Activated CD4-positive, alpha-beta T cell treated with anti-CD3 and anti-CD28 coated beads, Interleukin-2, amount 10 ng/mL, durations not matched to agents 7 days and 5 days (primary cell): ENCODE data around the gene SEMA4F. TPM values are rescaled to one million over a fixed set of nuclear protein-coding genes. Genes with fewer than 3 reads are reported as not detected.

Source experiments
- CTCF ChIA-PET: fragments of 350-600 bp; sonication (Branson Sonifier 250); formaldehyde crosslinking; loops from one replicate; lab custom pipeline; 2021; ENCODE audit warnings: antibody characterized with exemption; lab: Charles Lee
- POLR2A ChIA-PET: fragments of 350-600 bp; sonication (Branson Sonifier 250); formaldehyde crosslinking; loops from one replicate; lab custom pipeline; 2021; ENCODE audit warnings: antibody characterized with exemption; lab: Charles Lee
- DNase-seq: peaks from one replicate; pipeline ENCODE4 v3.0.0-alpha.2; 2020
- H3K27ac Mint-ChIP-seq: one replicate; pipeline ENCODE4 v1.8.0; 2021; ENCODE audit warnings: mild to moderate bottlenecking, moderate library complexity, mixed read lengths
- H3K27me3 Mint-ChIP-seq: one replicate; pipeline ENCODE4 v1.8.0; 2021; ENCODE audit warnings: mixed read lengths
- H3K36me3 Mint-ChIP-seq: one replicate; pipeline ENCODE4 v1.8.0; 2021; ENCODE audit warnings: low read depth, mixed read lengths
- H3K4me1 Mint-ChIP-seq: one replicate; pipeline ENCODE4 v1.8.0; 2021; ENCODE audit warnings: mixed read lengths
- H3K4me3 Mint-ChIP-seq: one replicate; pipeline ENCODE4 v1.8.0; 2021; ENCODE audit warnings: mild to moderate bottlenecking, moderate library complexity, mixed read lengths
- H3K9me3 Mint-ChIP-seq: one replicate; pipeline ENCODE4 v1.8.0; 2021; ENCODE audit warnings: mixed read lengths
- total RNA-seq, 2 experiments: library from RNA; stranded (reverse); gene quantifications; one replicate each; pipeline ENCODE4 v1.2.3, GENCODE V29; 2021

The SEMA4F gene
- total RNA-seq, 2 experiments from 2014 or later, result 6.5 to 8.3 TPM

- Mint-ChIP-seq H3K27ac (no peak overlapping the region), H3K4me3 (no peak overlapping the region), H3K36me3 (no peaks in the 10 kb centered on the region), H3K27me3 (peaks cover 5% of the 10 kb centered on the region), H3K4me1 (no peaks in the 10 kb centered on the region), H3K9me3 (no peaks in the 10 kb centered on the region)
- CTCF ChIA-PET, result no interaction called here
- no peak for DNase-seq
- POLR2A ChIA-PET, result no interaction called here
These were observed 41.6 kb downstream of the SEMA4F start for GRCh38 chr2:74695663-74696062.

GRCh38 chr2:74696829-74697228 is 42.8 kb downstream of the SEMA4F start:
- ChIA-PET POLR2A (no interaction called here), CTCF (no interaction called here)
- Mint-ChIP-seq H3K27me3 (peaks cover 6% of the 10 kb centered on the region), H3K4me3 (no peak overlapping the region), H3K27ac (no peak overlapping the region), H3K4me1 (no peaks in the 10 kb centered on the region), H3K36me3 (no peaks in the 10 kb centered on the region), H3K9me3 (no peaks in the 10 kb centered on the region)
- no peak for DNase-seq

DNA sequence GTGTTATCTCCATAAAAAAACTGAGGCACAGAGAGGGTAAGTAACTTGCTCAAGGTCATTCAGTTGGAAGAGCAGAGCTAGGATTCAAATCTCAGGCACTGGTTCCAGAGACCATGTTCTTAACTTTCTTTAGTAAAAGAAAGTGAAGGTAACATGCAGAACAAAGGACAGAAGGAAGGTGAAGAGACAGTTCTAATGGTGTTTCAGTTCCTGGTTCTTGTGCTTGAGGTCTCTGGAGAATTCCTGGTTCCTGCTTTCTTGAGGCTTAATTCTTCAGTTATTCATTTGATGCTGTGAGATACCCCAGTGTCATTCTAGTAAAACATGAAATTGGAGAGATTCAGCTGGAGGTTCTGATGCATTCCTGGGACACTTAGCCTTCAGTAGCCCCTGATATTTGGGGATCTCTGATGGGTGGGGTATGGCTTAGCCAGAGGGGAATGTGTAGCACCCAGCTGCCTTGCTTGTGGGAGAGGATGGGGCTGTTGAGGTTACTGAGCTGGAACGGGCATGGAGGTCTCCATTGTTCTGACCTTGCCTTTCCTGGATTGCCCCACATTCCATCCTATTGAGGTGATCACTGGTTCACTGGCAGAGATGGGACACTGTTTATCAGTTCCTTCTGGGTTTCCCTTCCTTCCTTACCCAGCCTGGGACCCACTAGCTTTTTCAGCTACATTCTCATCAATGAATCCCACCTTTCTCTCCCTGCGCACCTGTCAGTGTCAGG is 46.8 kb downstream of the SEMA4F start:
- no peak for DNase-seq
- Mint-ChIP-seq H3K27me3 (peaks cover 5% of the 10 kb centered on the region), H3K4me3 (no peak overlapping the region), H3K36me3 (no peaks in the 10 kb centered on the region), H3K9me3 (no peaks in the 10 kb centered on the region), H3K4me1 (no peaks in the 10 kb centered on the region), H3K27ac (no peak overlapping the region)
- ChIA-PET POLR2A (no interaction called here), CTCF (no interaction called here)

DNA sequence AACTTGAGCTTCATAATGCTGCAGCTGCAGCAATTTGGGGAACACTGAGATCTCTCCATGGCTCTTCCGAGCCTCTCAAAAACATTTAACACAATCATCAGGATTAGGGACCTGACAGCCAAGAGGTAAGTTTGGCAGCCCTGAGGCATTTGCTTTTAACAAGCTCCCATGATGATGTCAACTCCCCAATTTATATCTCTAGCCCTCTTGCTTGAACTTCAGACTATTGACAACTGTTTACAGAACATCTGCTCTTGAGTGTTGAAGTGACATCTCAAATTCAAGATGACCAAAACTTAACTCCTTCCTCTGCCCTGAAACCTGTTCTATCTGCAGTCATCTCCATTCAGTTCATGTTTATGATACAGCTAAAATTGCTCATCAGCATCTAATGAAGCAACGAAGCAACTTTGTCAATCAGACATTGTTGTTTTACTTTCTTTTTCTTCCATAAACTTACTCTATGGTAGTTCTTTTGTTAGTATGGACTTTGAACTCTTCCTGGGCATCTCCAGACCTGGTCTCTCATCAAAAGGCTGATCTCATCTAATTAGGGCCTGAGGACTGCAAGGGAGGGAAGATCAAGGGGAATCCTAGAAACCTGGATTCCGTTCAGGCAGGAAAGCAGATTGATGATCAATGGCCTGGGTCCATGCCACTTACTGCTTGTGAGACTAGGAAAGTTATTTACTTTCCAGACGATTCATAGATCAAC is 48.1 kb downstream of the SEMA4F start:
- DNase-seq, result no peak
- POLR2A ChIA-PET, result no interaction called here
- H3K27me3 Mint-ChIP-seq, result peaks cover 5% of the 10 kb centered on the region
- no peaks in the 10 kb centered on the region for H3K9me3 Mint-ChIP-seq
- H3K4me3 Mint-ChIP-seq, result no peak overlapping the region
- no peaks in the 10 kb centered on the region for H3K36me3 Mint-ChIP-seq
- no peak overlapping the region for H3K27ac Mint-ChIP-seq
- CTCF ChIA-PET, result interaction anchor here (1.3 kb wide), 2 partner anchors 11 to 13 kb away, joined by 4 read pairs; no protein-coding TSS in a partner anchor
- H3K4me1 Mint-ChIP-seq, result no peaks in the 10 kb centered on the region

DNA sequence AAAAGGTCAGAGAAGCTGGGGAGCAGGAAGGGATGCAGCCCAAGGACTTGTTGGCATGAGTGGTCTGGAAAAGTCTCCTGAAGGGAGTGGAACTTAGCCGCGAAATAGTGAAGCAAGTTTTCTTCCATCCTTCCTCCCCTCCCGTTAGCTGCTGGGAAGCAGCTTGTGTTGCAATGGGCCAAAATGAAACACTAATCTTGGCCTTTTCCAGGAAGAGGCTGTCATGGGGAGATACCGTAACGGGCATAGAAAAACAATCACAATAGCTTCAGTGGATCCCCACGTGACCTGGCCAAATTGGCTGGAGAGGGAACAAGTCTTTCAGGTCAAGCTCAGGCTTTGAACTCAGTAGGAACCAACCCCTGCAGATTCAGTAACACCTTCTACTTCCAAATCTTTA is 49.3 kb downstream of the SEMA4F start:
- Mint-ChIP-seq H3K4me3 (no peak overlapping the region), H3K36me3 (no peaks in the 10 kb centered on the region), H3K9me3 (no peaks in the 10 kb centered on the region), H3K4me1 (no peaks in the 10 kb centered on the region), H3K27ac (no peak overlapping the region), H3K27me3 (peaks cover 5% of the 10 kb centered on the region)
- no peak for DNase-seq
- CTCF ChIA-PET, result interaction anchor here (1.3 to 1.4 kb wide), 2 partner anchors 12 to 47 kb away, joined by 3 to 4 read pairs; no protein-coding TSS in a partner anchor
- POLR2A ChIA-PET, result no interaction called here

DNA sequence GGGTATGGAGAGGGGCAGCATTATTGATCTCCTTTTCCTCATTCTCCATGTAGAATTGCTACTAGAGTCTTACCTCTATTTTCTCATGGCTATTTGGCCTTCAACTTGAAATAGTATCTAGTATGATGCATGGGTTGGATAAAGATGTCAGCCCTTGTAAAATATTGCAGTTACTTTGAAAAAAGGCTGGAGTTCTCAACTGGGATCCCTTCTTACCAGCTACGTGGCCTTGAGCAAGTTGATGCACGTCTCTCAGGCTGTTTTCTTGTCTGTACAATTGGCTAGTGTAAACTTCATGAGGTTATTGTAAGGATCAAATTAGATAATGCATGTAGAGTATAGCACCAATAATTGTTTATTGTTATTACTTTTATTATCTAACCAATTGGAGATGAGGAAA is 50.2 kb downstream of the SEMA4F start:
- Mint-ChIP-seq H3K27me3 (peaks cover 5% of the 10 kb centered on the region), H3K4me3 (no peak overlapping the region), H3K27ac (no peak overlapping the region), H3K9me3 (no peaks in the 10 kb centered on the region), H3K36me3 (no peaks in the 10 kb centered on the region), H3K4me1 (no peaks in the 10 kb centered on the region)
- ChIA-PET CTCF (interaction anchor here (1.3 to 1.4 kb wide), 2 partner anchors 16 to 46 kb away, joined by 3 read pairs; no protein-coding TSS in a partner anchor), POLR2A (no interaction called here)
- no peak for DNase-seq

DNA sequence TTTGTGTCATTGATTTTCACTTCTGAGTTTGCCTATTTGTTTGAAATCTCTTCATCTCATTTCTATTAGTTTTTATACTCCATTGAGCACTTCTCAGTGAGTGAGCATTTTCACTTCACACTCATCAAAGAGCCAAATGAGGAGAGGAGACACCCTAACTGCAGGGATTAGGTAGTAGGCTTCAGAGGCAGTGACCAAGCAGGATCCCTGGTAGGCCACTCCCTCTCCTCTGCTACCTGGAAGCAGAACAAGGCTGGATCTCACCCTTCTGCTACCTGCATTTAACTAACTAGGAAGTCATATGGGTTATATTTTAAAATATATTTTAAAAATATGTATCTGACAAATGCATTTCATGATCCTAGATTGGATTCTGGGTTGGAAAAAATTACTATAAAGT is 52.7 kb downstream of the SEMA4F start:
- no peak overlapping the region for H3K27ac Mint-ChIP-seq
- H3K9me3 Mint-ChIP-seq, result no peaks in the 10 kb centered on the region
- no peak for DNase-seq
- CTCF ChIA-PET, result no interaction called here
- H3K36me3 Mint-ChIP-seq, result no peaks in the 10 kb centered on the region
- no peak overlapping the region for H3K4me3 Mint-ChIP-seq
- POLR2A ChIA-PET, result no interaction called here
- no peaks in the 10 kb centered on the region for H3K4me1 Mint-ChIP-seq
- peaks cover 2% of the 10 kb centered on the region for H3K27me3 Mint-ChIP-seq

DNA sequence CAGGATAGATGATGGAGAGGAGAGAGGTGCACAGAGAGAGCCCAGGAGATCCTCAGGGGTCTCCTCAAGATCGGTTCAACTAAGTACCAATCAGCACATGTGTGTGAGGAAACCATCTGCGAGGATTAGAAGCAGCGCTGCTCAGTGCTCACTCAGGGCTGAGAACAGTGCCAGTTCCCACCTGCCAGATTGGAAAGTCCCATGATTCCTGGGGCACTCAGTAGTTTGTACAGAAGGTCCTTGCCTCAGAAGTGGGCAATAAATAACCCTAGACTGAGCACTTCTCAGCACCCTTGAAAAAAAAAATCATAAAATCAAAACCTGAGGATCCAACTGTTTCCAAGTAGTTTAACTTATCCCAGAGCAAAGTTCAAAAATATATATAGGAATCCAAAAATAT is 53.8 kb downstream of the SEMA4F start:
- no peak overlapping the region for H3K27ac Mint-ChIP-seq
- H3K9me3 Mint-ChIP-seq, result no peaks in the 10 kb centered on the region
- no peaks in the 10 kb centered on the region for H3K4me1 Mint-ChIP-seq
- ChIA-PET POLR2A (no interaction called here), CTCF (no interaction called here)
- peaks cover 5% of the 10 kb centered on the region for H3K27me3 Mint-ChIP-seq
- no peaks in the 10 kb centered on the region for H3K36me3 Mint-ChIP-seq
- DNase-seq, result no peak
- no peak overlapping the region for H3K4me3 Mint-ChIP-seq

- no peaks in the 10 kb centered on the region for H3K9me3 Mint-ChIP-seq
- DNase-seq, result no peak
- peaks cover 5% of the 10 kb centered on the region for H3K27me3 Mint-ChIP-seq
- no peaks in the 10 kb centered on the region for H3K4me1 Mint-ChIP-seq
- no peaks in the 10 kb centered on the region for H3K36me3 Mint-ChIP-seq
- H3K4me3 Mint-ChIP-seq, result no peak overlapping the region
- POLR2A ChIA-PET, result no interaction called here
- CTCF ChIA-PET, result no interaction called here
- H3K27ac Mint-ChIP-seq, result no peak overlapping the region
These were observed 54.2 kb downstream of the SEMA4F start for GRCh38 chr2:74708296-74708695.

GRCh38 chr2:74708883-74709282 is 54.8 kb downstream of the SEMA4F start:
- H3K27me3 Mint-ChIP-seq, result peaks cover 5% of the 10 kb centered on the region
- H3K36me3 Mint-ChIP-seq, result no peaks in the 10 kb centered on the region
- H3K27ac Mint-ChIP-seq, result no peak overlapping the region
- no peaks in the 10 kb centered on the region for H3K4me1 Mint-ChIP-seq
- CTCF ChIA-PET, result interaction anchor here (1.0 kb wide), 1 partner anchor 11 kb away, joined by 3 read pairs; no protein-coding TSS in a partner anchor
- no peak overlapping the region for H3K4me3 Mint-ChIP-seq
- DNase-seq, result no peak
- H3K9me3 Mint-ChIP-seq, result no peaks in the 10 kb centered on the region
- POLR2A ChIA-PET, result no interaction called here

DNA sequence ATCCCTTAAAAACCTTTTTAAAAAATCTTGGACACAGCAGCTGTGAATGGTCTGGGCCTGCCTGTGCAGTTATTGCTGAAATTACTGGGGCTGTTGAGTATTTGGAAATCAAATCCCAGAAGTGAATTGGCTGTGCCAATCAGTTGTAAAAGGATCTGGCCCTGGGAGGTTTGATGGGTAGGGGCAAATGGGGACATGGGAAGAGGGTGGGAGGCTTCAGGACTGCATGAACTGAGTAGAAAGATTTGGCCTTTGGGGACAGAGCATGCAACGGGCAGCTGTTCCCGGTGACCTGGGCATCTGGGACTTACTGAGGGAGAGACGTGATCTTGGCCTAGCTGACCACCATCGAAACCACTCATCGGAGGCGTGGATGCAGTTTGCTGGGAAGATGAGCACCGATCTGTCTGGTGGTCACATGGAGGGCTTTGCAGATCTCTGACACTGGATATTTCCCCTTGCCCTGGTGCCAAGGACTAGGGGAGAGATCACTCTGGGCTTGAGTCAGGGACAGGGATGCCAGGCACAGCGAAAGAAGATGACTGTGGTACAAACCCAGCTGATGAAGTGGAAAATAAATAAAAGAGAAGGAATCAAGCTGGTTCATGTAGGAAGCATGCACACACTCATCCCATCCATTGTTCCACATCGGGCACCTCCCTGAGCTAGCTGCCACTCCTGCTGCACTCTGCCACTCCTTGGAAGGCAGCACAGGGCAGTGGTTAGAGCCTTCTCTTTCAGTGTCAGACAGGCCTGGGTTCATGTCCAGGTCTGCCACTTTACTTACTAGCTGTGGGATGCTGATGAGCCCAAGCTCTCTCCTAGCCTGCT is 58.4 kb downstream of the SEMA4F start:
- CTCF ChIA-PET, result interaction anchor here (0.6 to 1.2 kb wide), 4 partner anchors 13 to 164 kb away, joined by 3 to 4 read pairs (median 3); no protein-coding TSS in a partner anchor
- Mint-ChIP-seq H3K9me3 (no peaks in the 10 kb centered on the region), H3K36me3 (no peaks in the 10 kb centered on the region), H3K4me1 (peaks cover 8% of the 10 kb centered on the region), H3K27me3 (peaks cover 15% of the 10 kb centered on the region), H3K27ac (no peak overlapping the region), H3K4me3 (no peak overlapping the region)
- DNase-seq, result no peak
- POLR2A ChIA-PET, result no interaction called here

GRCh38 chr2:74714691-74715080 is 60.6 kb downstream of the SEMA4F start:
- peak overlapping the region; percentile 72 for H3K4me3 Mint-ChIP-seq
- H3K27me3 Mint-ChIP-seq, result peaks cover 13% of the 10 kb centered on the region
- peaks cover 8% of the 10 kb centered on the region for H3K4me1 Mint-ChIP-seq
- CTCF ChIA-PET, result interaction anchor here (0.6 to 3.6 kb wide), 5 partner anchors 9 to 162 kb away, joined by 3 to 19 read pairs (median 3); no protein-coding TSS in a partner anchor
- DNase-seq, result no peak
- POLR2A ChIA-PET, result no interaction called here
- no peaks in the 10 kb centered on the region for H3K9me3 Mint-ChIP-seq
- no peak overlapping the region for H3K27ac Mint-ChIP-seq
- no peaks in the 10 kb centered on the region for H3K36me3 Mint-ChIP-seq
